GM23338 (cell line): ENCODE data around the gene WASHC2C.
"Not testable (repeated sequence)": the region's sequence is repeated elsewhere in the genome, so short reads cannot be mapped to it uniquely, and the experiment has no call there.

Experiments used
- EZH2phosphoT487 ChIP-seq: fragments of 200-600 bp; sonication (generic); IDR thresholded peaks from one replicate; pipeline ENCODE4 v1.8.1; 2018; ENCODE audit warnings: antibody characterized with exemption; ENCODE audit not compliant: unreplicated experiment
- TF ChIP-seq, protein P1 (sequence below): IDR thresholded peaks from 2 replicates; pipeline ENCODE4 v1.6.1; 2016; ENCODE audit warnings: antibody characterized with exemption

DNA sequence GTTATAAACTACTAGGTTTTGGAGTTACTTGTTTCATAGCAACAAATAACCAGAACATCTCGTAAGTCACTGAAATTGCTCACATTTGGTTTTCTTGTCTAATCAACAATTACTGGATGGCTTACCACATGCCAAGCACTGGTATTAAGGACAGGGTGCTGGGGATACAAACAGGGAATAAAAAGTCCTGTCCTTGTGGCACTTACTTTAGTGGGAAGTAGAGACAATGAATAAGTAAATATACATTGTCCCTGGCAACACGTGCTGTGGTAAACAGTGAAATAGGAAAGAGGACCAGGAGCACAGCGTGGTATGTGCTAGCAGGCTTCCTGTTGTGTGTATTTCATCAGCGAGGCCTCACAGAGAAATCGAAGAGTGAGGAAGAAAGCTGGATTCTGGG, 15.8 kb upstream of the WASHC2C start:
- TF ChIP-seq EZH2phosphoT487, result not testable (repeated sequence)
- TF ChIP-seq, protein P1, sequence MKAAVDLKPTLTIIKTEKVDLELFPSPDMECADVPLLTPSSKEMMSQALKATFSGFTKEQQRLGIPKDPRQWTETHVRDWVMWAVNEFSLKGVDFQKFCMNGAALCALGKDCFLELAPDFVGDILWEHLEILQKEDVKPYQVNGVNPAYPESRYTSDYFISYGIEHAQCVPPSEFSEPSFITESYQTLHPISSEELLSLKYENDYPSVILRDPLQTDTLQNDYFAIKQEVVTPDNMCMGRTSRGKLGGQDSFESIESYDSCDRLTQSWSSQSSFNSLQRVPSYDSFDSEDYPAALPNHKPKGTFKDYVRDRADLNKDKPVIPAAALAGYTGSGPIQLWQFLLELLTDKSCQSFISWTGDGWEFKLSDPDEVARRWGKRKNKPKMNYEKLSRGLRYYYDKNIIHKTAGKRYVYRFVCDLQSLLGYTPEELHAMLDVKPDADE, result not testable (repeated sequence)
